Measurements from ENCODE around the gene NRIP1. TPM values are rescaled to one million over a fixed set of nuclear protein-coding genes. Genes with fewer than 3 reads are reported as not detected.
A peak's percentile ranks its signal among the peaks of the same experiment; 100 is the strongest.

NRIP1 gene
- total RNA-seq, 1 donor from 2014 or later = 59.1 TPM

- Mint-ChIP-seq H3K4me1 (peaks cover 70% of the 10 kb centered on the region), H3K4me3 (peak overlapping the region; percentile 23), H3K36me3 (peaks cover 34% of the 10 kb centered on the region), H3K9me3 (peaks cover 25% of the 10 kb centered on the region), H3K27ac (no peak overlapping the region), H3K27me3 (ENCODE audit: insufficient read depth, low read depth) (no peaks in the 10 kb centered on the region)
- no peaks in the 10 kb centered on the region for H3K36me3 ChIP-seq
- H3K4me1 ChIP-seq = peaks cover 15% of the 10 kb centered on the region
- no peak overlapping the region for H3K9ac ChIP-seq
- no peak overlapping the region for H3K27ac ChIP-seq
- H3K4me3 ChIP-seq = no peak overlapping the region
- H3K79me2 ChIP-seq (ENCODE audit: low read depth) = peaks cover 81% of the 10 kb centered on the region
- H3K27me3 ChIP-seq = peaks cover 63% of the 10 kb centered on the region
- no peak overlapping the region for H3K4me2 ChIP-seq
- no peak for TF ChIP-seq EZH2 (IDR thresholded peaks at IDR 0.05)
- H3K9me3 ChIP-seq (ENCODE audit: low read depth) = no peaks in the 10 kb centered on the region
- no peak overlapping the region for H2AFZ ChIP-seq (replicated peaks)
- no peaks in the 10 kb centered on the region for H3F3A ChIP-seq (ENCODE audit: low read depth)
- DNase-seq (ENCODE audit: low spot score) = no peak
- peaks cover 98% of the 10 kb centered on the region for H4K20me1 ChIP-seq (ENCODE audit: low read depth)
These were observed 60.0 kb downstream of the NRIP1 start for GRCh38 chr21:15004721-15005370.

GRCh38 chr21:15003463-15004135 lies 61.2 kb downstream of the NRIP1 start:
- H3K4me2 ChIP-seq = no peak overlapping the region

GRCh38 chr21:15001857-15002606 lies 62.8 kb downstream of the NRIP1 start:
- Histone ChIP-seq H3K36me3 (no peaks in the 10 kb centered on the region), H3K27me3 (peaks cover 45% of the 10 kb centered on the region), H3K4me1 (peaks cover 15% of the 10 kb centered on the region), H3K4me3 (no peak overlapping the region), H3K9ac (no peak overlapping the region), H3K4me2 (no peak overlapping the region), H2AFZ (replicated peaks) (no peak overlapping the region), H4K20me1 (ENCODE audit: low read depth) (peaks cover 98% of the 10 kb centered on the region), H3K9me3 (ENCODE audit: low read depth) (no peaks in the 10 kb centered on the region), H3F3A (ENCODE audit: low read depth) (no peaks in the 10 kb centered on the region), H3K79me2 (ENCODE audit: low read depth) (peaks cover 84% of the 10 kb centered on the region), H3K27ac (no peak overlapping the region)
- TF ChIP-seq EZH2phosphoT487 (IDR thresholded peaks at IDR 0.05) (no peak), CTCF (IDR thresholded peaks at IDR 0.05) (no peak), EZH2 (IDR thresholded peaks at IDR 0.05) (no peak)
- peaks cover 22% of the 10 kb centered on the region for H3K36me3 Mint-ChIP-seq
- no peaks in the 10 kb centered on the region for H3K27me3 Mint-ChIP-seq (ENCODE audit: insufficient read depth, low read depth)
- peaks cover 4% of the 10 kb centered on the region for H3K9me3 Mint-ChIP-seq
- DNase-seq (ENCODE audit: low spot score) = no peak
- no peak overlapping the region for H3K27ac Mint-ChIP-seq
- H3K4me1 Mint-ChIP-seq = peaks cover 60% of the 10 kb centered on the region
- no peak overlapping the region for H3K4me3 Mint-ChIP-seq

More at GRCh38 chr21:15003463-15004135, 61.2 kb downstream of the NRIP1 start:
- H3F3A ChIP-seq (ENCODE audit: low read depth) = no peaks in the 10 kb centered on the region
- H3K9ac ChIP-seq = no peak overlapping the region
- peak; percentile 66 for DNase-seq (ENCODE audit: low spot score)
- TF ChIP-seq CTCF (IDR thresholded peaks at IDR 0.05) = no peak
- TF ChIP-seq EZH2 (IDR thresholded peaks at IDR 0.05) = no peak
- TF ChIP-seq EZH2phosphoT487 (IDR thresholded peaks at IDR 0.05) = no peak
- peaks cover 71% of the 10 kb centered on the region for H3K4me1 Mint-ChIP-seq
- no peaks in the 10 kb centered on the region for H3K9me3 ChIP-seq (ENCODE audit: low read depth)
- no peak overlapping the region for H2AFZ ChIP-seq (replicated peaks)
- H3K27ac ChIP-seq = no peak overlapping the region
- H4K20me1 ChIP-seq (ENCODE audit: low read depth) = peaks cover 100% of the 10 kb centered on the region
- no peaks in the 10 kb centered on the region for H3K27me3 Mint-ChIP-seq (ENCODE audit: insufficient read depth, low read depth)
- peaks cover 16% of the 10 kb centered on the region for H3K9me3 Mint-ChIP-seq
- peaks cover 15% of the 10 kb centered on the region for H3K4me1 ChIP-seq
- H3K27me3 ChIP-seq = peaks cover 61% of the 10 kb centered on the region
- no peaks in the 10 kb centered on the region for H3K36me3 ChIP-seq
- peak overlapping the region; percentile 64 for H3K4me3 Mint-ChIP-seq
- H3K4me3 ChIP-seq = no peak overlapping the region
- H3K79me2 ChIP-seq (ENCODE audit: low read depth) = peaks cover 84% of the 10 kb centered on the region
- H3K36me3 Mint-ChIP-seq = peaks cover 27% of the 10 kb centered on the region
- no peak overlapping the region for H3K27ac Mint-ChIP-seq
